ENCODE measurements around the gene AOAH.
"Not testable (repeated sequence)": the region's sequence is repeated elsewhere in the genome, so short reads cannot be mapped to it uniquely, and the experiment has no call there.

Gene AOAH

DNA sequence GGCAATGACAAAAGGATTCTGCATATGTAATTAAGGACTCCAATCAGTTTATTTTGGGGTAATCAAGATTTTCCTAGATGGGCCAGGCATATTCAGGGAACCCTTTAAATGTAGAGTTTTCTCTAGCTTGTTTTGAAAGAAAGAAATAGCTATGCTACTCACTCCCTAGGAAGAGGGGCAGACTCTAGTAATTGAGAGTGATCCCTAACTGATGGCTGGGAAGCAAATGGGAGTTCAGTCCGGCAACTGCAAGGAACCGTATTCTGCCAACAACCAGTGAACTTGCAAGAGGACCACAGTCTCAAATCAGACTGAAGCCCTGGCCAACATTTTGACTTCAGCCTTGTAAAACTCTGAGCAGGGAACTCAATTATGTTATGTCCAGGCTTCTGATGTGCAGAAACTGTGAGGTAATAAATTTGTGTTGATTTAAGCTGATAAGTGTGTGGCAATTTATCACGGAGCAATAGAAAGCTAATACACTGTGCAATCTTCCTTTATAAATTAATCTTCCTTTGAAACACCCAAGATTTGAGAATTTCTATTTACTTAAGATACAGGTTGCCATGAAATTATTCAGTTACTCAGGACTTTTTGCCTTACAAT is 14.0 kb downstream of the AOAH start:
- TF ChIP-seq, protein P1, sequence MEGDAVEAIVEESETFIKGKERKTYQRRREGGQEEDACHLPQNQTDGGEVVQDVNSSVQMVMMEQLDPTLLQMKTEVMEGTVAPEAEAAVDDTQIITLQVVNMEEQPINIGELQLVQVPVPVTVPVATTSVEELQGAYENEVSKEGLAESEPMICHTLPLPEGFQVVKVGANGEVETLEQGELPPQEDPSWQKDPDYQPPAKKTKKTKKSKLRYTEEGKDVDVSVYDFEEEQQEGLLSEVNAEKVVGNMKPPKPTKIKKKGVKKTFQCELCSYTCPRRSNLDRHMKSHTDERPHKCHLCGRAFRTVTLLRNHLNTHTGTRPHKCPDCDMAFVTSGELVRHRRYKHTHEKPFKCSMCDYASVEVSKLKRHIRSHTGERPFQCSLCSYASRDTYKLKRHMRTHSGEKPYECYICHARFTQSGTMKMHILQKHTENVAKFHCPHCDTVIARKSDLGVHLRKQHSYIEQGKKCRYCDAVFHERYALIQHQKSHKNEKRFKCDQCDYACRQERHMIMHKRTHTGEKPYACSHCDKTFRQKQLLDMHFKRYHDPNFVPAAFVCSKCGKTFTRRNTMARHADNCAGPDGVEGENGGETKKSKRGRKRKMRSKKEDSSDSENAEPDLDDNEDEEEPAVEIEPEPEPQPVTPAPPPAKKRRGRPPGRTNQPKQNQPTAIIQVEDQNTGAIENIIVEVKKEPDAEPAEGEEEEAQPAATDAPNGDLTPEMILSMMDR (IDR thresholded peaks at IDR 0.05), result no peak
- Histone ChIP-seq H3K4me3 (ENCODE audit: low read depth in 1 of 2, low read length in 1 of 2) (no peak overlapping the region), H3K27ac (no peak overlapping the region), H3K9me3 (no peaks in the 10 kb centered on the region), H3K27me3 (no peaks in the 10 kb centered on the region), H3K36me3 (peaks cover 4% of the 10 kb centered on the region), H3K4me1 (ENCODE audit: control insufficient read depth in 1 of 2, insufficient read depth in 1 of 2, low read depth in 1 of 2, low read length in 1 of 2) (no peaks in the 10 kb centered on the region)

DNA sequence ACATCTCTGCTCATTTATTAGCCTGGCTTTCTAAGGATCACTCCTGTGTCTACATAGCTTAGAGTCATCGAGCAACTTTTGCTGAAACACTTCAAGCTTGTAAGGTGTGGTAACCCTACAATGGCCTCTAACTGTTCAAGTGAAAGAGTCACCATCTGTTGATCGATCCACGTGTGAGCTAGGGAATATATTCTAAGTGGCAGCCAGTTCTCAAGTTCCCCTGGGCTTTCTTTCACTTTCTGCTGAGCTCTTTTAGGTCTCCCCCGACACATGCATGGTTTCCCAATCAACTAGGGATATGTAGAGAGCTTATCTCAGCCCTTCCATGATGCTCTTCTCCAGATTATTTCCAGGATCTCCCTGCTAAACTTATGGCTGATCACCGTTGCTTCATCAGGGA is 15.5 kb downstream of the AOAH start:
- TF ChIP-seq, protein P1 (IDR thresholded peaks at IDR 0.05), result no peak
- H3K36me3 ChIP-seq, result peaks cover 4% of the 10 kb centered on the region

DNA sequence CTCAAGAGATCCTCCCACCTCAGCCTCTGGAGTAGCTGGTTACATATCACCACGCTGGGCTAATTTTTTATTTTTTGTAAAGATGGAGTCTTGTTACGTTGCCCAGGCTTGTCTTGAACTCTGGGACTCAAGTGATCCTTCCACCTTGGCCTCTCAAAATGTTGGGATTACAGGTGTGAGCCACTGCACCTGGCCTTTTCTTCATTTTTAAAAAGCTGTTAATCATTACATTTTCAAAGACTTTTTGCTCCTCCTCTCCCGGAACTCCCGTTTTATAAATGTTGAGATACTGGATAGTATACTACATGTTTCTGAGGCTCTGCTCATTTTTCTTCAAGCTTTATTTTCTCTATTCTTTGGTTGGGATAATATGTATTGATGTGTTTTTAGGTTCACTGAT is 16.4 kb downstream of the AOAH start:
- peaks cover 10% of the 10 kb centered on the region for H3K36me3 ChIP-seq
- TF ChIP-seq, protein P1 (IDR thresholded peaks at IDR 0.05), result no peak
- H3K4me3 ChIP-seq (ENCODE audit: low read depth in 1 of 2, low read length in 1 of 2), result no peak overlapping the region
- no peak overlapping the region for H3K27ac ChIP-seq
- no peaks in the 10 kb centered on the region for H3K4me1 ChIP-seq (ENCODE audit: control insufficient read depth in 1 of 2, insufficient read depth in 1 of 2, low read depth in 1 of 2, low read length in 1 of 2)
- no peaks in the 10 kb centered on the region for H3K27me3 ChIP-seq
- H3K9me3 ChIP-seq, result no peaks in the 10 kb centered on the region

More for the DNA sequence above, 15.5 kb downstream of the AOAH start:
- H3K4me3 ChIP-seq (ENCODE audit: low read depth in 1 of 2, low read length in 1 of 2), result no peak overlapping the region
- no peak overlapping the region for H3K27ac ChIP-seq
- H3K4me1 ChIP-seq (ENCODE audit: control insufficient read depth in 1 of 2, insufficient read depth in 1 of 2, low read depth in 1 of 2, low read length in 1 of 2), result no peaks in the 10 kb centered on the region
- H3K27me3 ChIP-seq, result no peaks in the 10 kb centered on the region
- H3K9me3 ChIP-seq, result no peaks in the 10 kb centered on the region

DNA sequence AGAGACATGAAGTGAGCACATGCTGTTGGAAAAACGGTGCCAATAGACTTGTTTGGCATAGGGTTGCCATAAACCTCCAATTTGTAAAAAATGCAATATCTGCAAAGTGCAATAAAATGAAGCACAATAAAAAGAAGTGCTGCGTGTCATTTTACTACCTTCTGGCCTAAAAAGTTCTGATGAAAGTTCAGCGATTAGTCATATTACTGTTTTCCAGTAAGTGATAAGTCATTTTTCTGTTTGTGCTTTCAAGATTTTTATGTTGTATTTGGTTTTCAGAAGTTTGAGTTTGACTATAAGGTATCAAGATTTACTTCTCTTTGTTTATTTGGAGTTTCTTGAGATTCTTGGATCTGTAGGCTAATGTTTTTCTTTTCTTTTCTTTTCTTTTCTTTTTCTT is 16.8 kb downstream of the AOAH start:
- peaks cover 10% of the 10 kb centered on the region for H3K36me3 ChIP-seq
- TF ChIP-seq, protein P1 (IDR thresholded peaks at IDR 0.05), result no peak
- no peak overlapping the region for H3K27ac ChIP-seq

DNA sequence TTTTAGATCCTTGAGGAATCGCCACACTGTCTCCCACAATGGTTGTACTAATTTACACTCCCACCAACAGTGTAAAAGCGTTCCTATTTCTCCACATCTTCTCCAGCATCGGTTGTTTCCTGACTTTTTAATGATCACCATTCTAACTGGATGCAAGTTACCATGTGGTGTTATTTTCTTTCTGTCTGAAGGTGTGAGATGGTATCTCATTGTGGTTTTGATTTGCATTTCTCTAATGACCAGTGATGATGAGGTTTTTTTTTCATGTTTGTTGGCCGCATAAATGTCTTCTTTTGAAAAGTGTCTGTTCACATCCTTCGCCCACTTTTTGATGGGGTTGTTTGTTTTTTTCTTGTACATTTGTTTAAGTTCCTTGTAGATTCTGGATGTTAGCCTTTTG is 20.4 kb downstream of the AOAH start:
- H3K4me1 ChIP-seq (ENCODE audit: control insufficient read depth in 1 of 2, insufficient read depth in 1 of 2, low read depth in 1 of 2, low read length in 1 of 2); H3K27me3 ChIP-seq; H3K4me3 ChIP-seq (ENCODE audit: low read depth in 1 of 2, low read length in 1 of 2); H3K36me3 ChIP-seq; H3K27ac ChIP-seq; H3K9me3 ChIP-seq: not testable (repeated sequence)

More for the DNA sequence above, 16.8 kb downstream of the AOAH start:
- no peak overlapping the region for H3K4me3 ChIP-seq (ENCODE audit: low read depth in 1 of 2, low read length in 1 of 2)
- no peaks in the 10 kb centered on the region for H3K27me3 ChIP-seq
- H3K9me3 ChIP-seq, result no peaks in the 10 kb centered on the region
- no peaks in the 10 kb centered on the region for H3K4me1 ChIP-seq (ENCODE audit: control insufficient read depth in 1 of 2, insufficient read depth in 1 of 2, low read depth in 1 of 2, low read length in 1 of 2)

DNA sequence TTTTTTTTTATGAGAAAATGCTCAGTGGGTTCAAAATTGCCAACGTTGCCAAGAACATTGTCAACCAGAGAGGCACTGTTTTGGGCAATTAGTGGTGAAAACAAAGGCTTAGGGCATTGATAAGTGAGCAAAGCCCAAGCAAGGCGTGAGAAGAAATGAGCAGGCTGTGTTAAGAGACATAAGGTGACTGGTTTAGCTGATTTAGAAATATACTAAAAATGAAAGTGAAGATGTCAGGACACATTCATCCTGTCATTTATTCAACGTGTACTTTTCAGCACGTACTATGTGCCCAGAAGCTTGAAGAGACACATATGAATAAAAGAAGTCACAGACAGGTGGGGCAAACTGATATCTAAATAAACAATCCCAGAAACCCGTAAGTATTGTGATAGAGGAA is 31.8 kb downstream of the AOAH start:
- Histone ChIP-seq H3K4me3 (ENCODE audit: low read depth in 1 of 2, low read length in 1 of 2) (no peak overlapping the region), H3K9me3 (no peaks in the 10 kb centered on the region), H3K27me3 (no peaks in the 10 kb centered on the region), H3K36me3 (peaks cover 38% of the 10 kb centered on the region), H3K4me1 (ENCODE audit: control insufficient read depth in 1 of 2, insufficient read depth in 1 of 2, low read depth in 1 of 2, low read length in 1 of 2) (peaks cover 0 to 17% of the 10 kb centered on the region in 2 experiments), H3K27ac (peak overlapping the region; percentile 33)
- TF ChIP-seq, protein P1 (IDR thresholded peaks at IDR 0.05), result no peak
